Keratinocyte (primary cell): ENCODE results near the gene SLC8A1. TPM values are rescaled to one million over a fixed set of nuclear protein-coding genes. Genes with fewer than 3 reads are reported as not detected.

Source experiments
- DNase-seq: peaks from one replicate; pipeline ENCODE4 v3.0.0-alpha.2; 2011; ENCODE audit warnings: low read depth, missing footprints, low spot score
- FAIRE-seq: peaks from 2 replicates; lab custom pipeline; 2011; peaks lifted over from hg19 to GRCh38; lab: Jason Lieb, UNC
- H2AFZ ChIP-seq: 2 replicates; pipeline ENCODE4 v1.6.0; 2012; ENCODE audit warnings: low read length, control low read depth, inconsistent platforms; ENCODE audit not compliant: control insufficient read depth
- H3K27ac ChIP-seq: 2 replicates; pipeline ENCODE4 v1.5.1; 2011; ENCODE audit warnings: low read length; ENCODE audit not compliant: control insufficient read depth, insufficient read depth
- H3K27me3 ChIP-seq: 3 replicates; pipeline ENCODE4 v1.6.0; 2011; ENCODE audit warnings: low read length; ENCODE audit not compliant: control insufficient read depth, insufficient read depth; ENCODE audit errors: extremely low read depth
- H3K36me3 ChIP-seq, 2 experiments: 2 replicates in 1 of 2; 3 replicates in 1 of 2; pipeline ENCODE4 v1.5.1; 2011; ENCODE audit warnings: low read length in 2 of 2, mild to moderate bottlenecking in 1 of 2; ENCODE audit not compliant: control insufficient read depth in 2 of 2, insufficient read depth in 2 of 2; ENCODE audit errors: extremely low read depth in 1 of 2
- H3K4me1 ChIP-seq: 3 replicates; pipeline ENCODE4 v1.5.1; 2011; ENCODE audit warnings: low read length; ENCODE audit not compliant: control insufficient read depth, insufficient read depth; ENCODE audit errors: extremely low read depth
- H3K4me2 ChIP-seq: 3 replicates; pipeline ENCODE4 v1.6.0; 2011; ENCODE audit warnings: low read depth, low read length; ENCODE audit not compliant: control insufficient read depth, insufficient read depth; ENCODE audit errors: extremely low read depth
- H3K4me3 ChIP-seq, 3 experiments: fragments of 200-600 bp in 1 of 3; sonication (generic) in 1 of 3; 2 replicates in 2 of 3; 3 replicates in 1 of 3; pipeline ENCODE4 v1.5.1; 2011 to 2016; ENCODE audit warnings: low read length in 3 of 3, mild to moderate bottlenecking in 3 of 3, control low read depth in 2 of 3, inconsistent platforms in 1 of 3, low read depth in 1 of 3, mixed read lengths in 1 of 3, mixed run types in 1 of 3, moderate library complexity in 1 of 3; ENCODE audit not compliant: control insufficient read depth in 2 of 3, insufficient read depth in 2 of 3; ENCODE audit errors: extremely low read depth in 1 of 3
- H3K79me2 ChIP-seq: 2 replicates; pipeline ENCODE4 v1.6.0; 2012; ENCODE audit warnings: low read length; ENCODE audit not compliant: control insufficient read depth, insufficient read depth
- H3K9ac ChIP-seq: 3 replicates; pipeline ENCODE4 v1.6.0; 2011; ENCODE audit warnings: low read length; ENCODE audit not compliant: control insufficient read depth, insufficient read depth; ENCODE audit errors: extremely low read depth
- H3K9me1 ChIP-seq: 3 replicates; pipeline ENCODE4 v1.6.0; 2011; ENCODE audit warnings: low read length; ENCODE audit not compliant: control insufficient read depth, insufficient read depth; ENCODE audit errors: extremely low read depth
- H3K9me3 ChIP-seq: 2 replicates; pipeline ENCODE4 v1.5.1; 2012; ENCODE audit warnings: low read depth, low read length; ENCODE audit not compliant: control insufficient read depth
- H4K20me1 ChIP-seq: 3 replicates; pipeline ENCODE4 v1.6.0; 2011; ENCODE audit warnings: low read length; ENCODE audit not compliant: control insufficient read depth, insufficient read depth; ENCODE audit errors: extremely low read depth
- EZH2 ChIP-seq: IDR thresholded peaks from one replicate; pipeline ENCODE4 v1.6.1; 2012; ENCODE audit warnings: inconsistent platforms, mild to moderate bottlenecking, low read length, moderate library complexity
- dilution Hi-C: fragments of 300-500 bp; cut with MboI; formaldehyde crosslinking; loops from one replicate; pipeline ENCODE4 v1.7.0; 2020; ENCODE audit warnings: low sequenced_read_pairs; ENCODE audit not compliant: extremely low pct_ligation_motif_present
- polyA plus RNA-seq, 5 experiments: library from polyadenylated mRNA; depleted of rRNA in 3 of 5; stranded (reverse) in 3 of 5; stranded (forward) in 1 of 5; unstranded in 1 of 5; fragments of >200 nt; gene quantifications; 1 replicate in 1 of 5; 2 replicates in 3 of 5; 3 replicates in 1 of 5; pipeline versions ENCODE4 v1.2.1 to v1.2.3, GENCODE V29; 2011 to 2012; ENCODE audit warnings: missing spikeins in 2 of 5, low read depth in 1 of 5, low replicate concordance in 1 of 5
- TF ChIP-seq, protein P1 (sequence below), 3 experiments: IDR thresholded peaks in 1 of 3; conservative IDR thresholded peaks in 1 of 3; optimal IDR thresholded peaks in 1 of 3; 2 replicates in 2 of 3; 3 replicates in 1 of 3; pipeline versions ENCODE3 to v1.5.1; 2011; ENCODE audit warnings: low read length in 3 of 3, mild to moderate bottlenecking in 3 of 3, moderate library complexity in 2 of 3, control low read depth in 1 of 3, inconsistent platforms in 1 of 3; ENCODE audit not compliant: insufficient read depth in 2 of 3; ENCODE audit errors: extremely low read depth in 1 of 3

The SLC8A1 gene
- polyA plus RNA-seq, 1 donor (not counting 4 experiments of a cell fraction or from before 2014, with no cell fraction given), result 2.7 TPM

DNA sequence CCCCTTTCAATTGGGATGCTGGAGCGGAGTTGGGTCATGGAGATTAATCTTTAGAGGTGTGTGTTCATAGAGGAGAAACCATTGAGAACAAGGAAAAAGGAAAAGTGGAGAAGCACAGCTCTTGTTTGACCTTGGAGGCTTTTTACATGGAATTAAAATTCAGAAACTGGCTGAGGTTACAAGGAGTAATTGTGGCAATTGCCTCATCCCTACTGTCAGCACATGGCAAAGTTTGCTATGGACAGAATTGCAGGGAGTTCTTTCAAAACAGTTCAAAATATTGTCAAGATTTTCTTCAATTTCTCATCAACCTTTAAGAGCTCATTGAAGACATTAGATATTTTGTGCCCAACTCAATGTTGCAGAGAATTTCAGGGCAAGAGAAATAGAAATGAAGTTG is 232.7 kb downstream of the SLC8A1 start:
- Histone ChIP-seq H3K4me1 (no peaks in the 10 kb centered on the region), H3K9ac (no peak overlapping the region), H3K4me2 (no peak overlapping the region), H3K27me3 (no peaks in the 10 kb centered on the region), H2AFZ (no peak overlapping the region), H3K36me3 (no peaks in the 10 kb centered on the region), H3K4me3 (no peak overlapping the region), H4K20me1 (no peaks in the 10 kb centered on the region), H3K9me3 (no peaks in the 10 kb centered on the region), H3K27ac (no peak overlapping the region), H3K79me2 (no peaks in the 10 kb centered on the region), H3K9me1 (no peaks in the 10 kb centered on the region)
- DNase-seq (no peak), FAIRE-seq (no peak)
- no peak for TF ChIP-seq EZH2
- TF ChIP-seq, protein P1, sequence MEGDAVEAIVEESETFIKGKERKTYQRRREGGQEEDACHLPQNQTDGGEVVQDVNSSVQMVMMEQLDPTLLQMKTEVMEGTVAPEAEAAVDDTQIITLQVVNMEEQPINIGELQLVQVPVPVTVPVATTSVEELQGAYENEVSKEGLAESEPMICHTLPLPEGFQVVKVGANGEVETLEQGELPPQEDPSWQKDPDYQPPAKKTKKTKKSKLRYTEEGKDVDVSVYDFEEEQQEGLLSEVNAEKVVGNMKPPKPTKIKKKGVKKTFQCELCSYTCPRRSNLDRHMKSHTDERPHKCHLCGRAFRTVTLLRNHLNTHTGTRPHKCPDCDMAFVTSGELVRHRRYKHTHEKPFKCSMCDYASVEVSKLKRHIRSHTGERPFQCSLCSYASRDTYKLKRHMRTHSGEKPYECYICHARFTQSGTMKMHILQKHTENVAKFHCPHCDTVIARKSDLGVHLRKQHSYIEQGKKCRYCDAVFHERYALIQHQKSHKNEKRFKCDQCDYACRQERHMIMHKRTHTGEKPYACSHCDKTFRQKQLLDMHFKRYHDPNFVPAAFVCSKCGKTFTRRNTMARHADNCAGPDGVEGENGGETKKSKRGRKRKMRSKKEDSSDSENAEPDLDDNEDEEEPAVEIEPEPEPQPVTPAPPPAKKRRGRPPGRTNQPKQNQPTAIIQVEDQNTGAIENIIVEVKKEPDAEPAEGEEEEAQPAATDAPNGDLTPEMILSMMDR (optimal IDR thresholded peaks at IDR 0.05 in 1 of 3, IDR thresholded peaks at IDR 0.05 in 1 of 3, conservative IDR thresholded peaks at IDR 0.05 in 1 of 3; ENCODE audit: extremely low read depth in 1 of 3, insufficient read depth in 2 of 3, low read length in 3 of 3), result no peak
- dilution Hi-C loops, result no loop called here

DNA sequence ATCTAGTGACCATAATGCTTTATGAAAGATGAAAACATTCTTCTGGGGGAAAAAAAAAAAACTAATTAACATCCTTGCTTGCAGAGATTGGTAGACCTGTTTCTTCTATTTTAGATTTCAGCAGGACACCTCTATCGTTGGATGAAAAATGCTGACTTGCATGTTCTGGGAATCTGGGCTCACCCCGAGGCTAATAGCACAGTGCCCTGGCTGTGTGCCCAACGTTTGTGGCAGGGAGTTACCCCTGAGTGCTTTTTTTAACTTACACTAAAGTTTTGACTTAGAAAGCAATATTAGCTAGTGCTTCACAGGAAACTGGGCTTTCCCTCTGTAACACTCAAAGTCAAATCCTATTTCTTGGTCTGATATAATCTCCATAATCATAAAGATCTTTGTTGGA is 233.2 kb downstream of the SLC8A1 start:
- H4K20me1 ChIP-seq, result no peaks in the 10 kb centered on the region
- H3K4me1 ChIP-seq, result no peaks in the 10 kb centered on the region
- dilution Hi-C loops, result no loop called here
- H3K4me3 ChIP-seq, result no peak overlapping the region
- no peak overlapping the region for H3K27ac ChIP-seq
- no peaks in the 10 kb centered on the region for H3K9me1 ChIP-seq
- H2AFZ ChIP-seq, result no peak overlapping the region
- no peaks in the 10 kb centered on the region for H3K27me3 ChIP-seq
- FAIRE-seq, result no peak
- no peaks in the 10 kb centered on the region for H3K79me2 ChIP-seq
- no peaks in the 10 kb centered on the region for H3K9me3 ChIP-seq
- no peak overlapping the region for H3K4me2 ChIP-seq
- TF ChIP-seq EZH2, result no peak
- TF ChIP-seq, protein P1 (optimal IDR thresholded peaks at IDR 0.05 in 1 of 3, IDR thresholded peaks at IDR 0.05 in 1 of 3, conservative IDR thresholded peaks at IDR 0.05 in 1 of 3; ENCODE audit: extremely low read depth in 1 of 3, insufficient read depth in 2 of 3, low read length in 3 of 3), result no peak
- no peaks in the 10 kb centered on the region for H3K36me3 ChIP-seq
- DNase-seq, result no peak
- no peak overlapping the region for H3K9ac ChIP-seq
